Neural cell (in vitro differentiated cells): ENCODE measurements around the gene FAM131B.

Source experiments
- EZH2 ChIP-seq: fragments of 200-600, 300-800 bp; shearing (Covaris generic), sonication (generic); IDR thresholded peaks from 2 replicates; pipeline ENCODE4 v1.6.1; 2014; ENCODE audit warnings: antibody characterized with exemption, low read length, borderline replicate concordance, mild to moderate bottlenecking; ENCODE audit not compliant: insufficient read depth, poor library complexity, severe bottlenecking
- MXI1 ChIP-seq: fragments of 450-650 bp; conservative IDR thresholded peaks from 2 replicates; pipeline ENCODE4 v1.6.1; 2014; ENCODE audit warnings: antibody characterized with exemption, mild to moderate bottlenecking; ENCODE audit not compliant: poor library complexity, severe bottlenecking
- POLR2AphosphoS5 ChIP-seq: IDR thresholded peaks from 2 replicates; pipeline ENCODE4 v1.6.1; 2012
- SMC3 ChIP-seq: fragments of 450-650 bp; conservative IDR thresholded peaks from 2 replicates; pipeline ENCODE4 v1.6.1; 2014; ENCODE audit warnings: antibody characterized with exemption, mild to moderate bottlenecking, moderate library complexity; ENCODE audit not compliant: poor library complexity
- TF ChIP-seq, protein P1 (sequence below): fragments of 450-650 bp; IDR thresholded peaks from 2 replicates; pipeline ENCODE4 v1.5.1; 2014; ENCODE audit warnings: antibody characterized with exemption, mild to moderate bottlenecking, moderate library complexity; ENCODE audit not compliant: poor library complexity, severe bottlenecking

DNA sequence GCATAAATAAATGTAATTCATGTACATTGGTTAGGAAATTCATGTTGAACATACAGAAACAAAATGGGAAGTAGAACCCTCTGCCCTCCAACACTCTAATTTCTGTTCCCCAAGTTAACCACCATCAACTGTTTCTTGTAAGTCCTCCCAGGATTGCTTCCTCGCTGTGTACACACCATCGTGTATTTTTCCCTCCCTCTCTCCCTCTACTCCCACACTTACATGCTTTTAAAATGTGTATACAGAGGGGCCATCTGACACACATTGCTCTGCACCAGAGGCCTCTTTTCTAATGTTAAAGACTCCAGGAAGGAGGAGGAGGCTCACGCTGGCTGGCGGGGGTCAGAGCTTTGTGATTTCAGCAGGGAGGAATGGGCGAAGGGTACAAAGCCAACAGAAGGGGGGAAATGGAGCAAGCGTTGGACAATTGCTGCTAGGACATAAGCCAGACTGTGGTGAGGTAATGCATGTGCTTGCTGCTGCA is 48.0 kb upstream of the FAM131B start:
- TF ChIP-seq POLR2AphosphoS5 (no peak), SMC3 (no peak), MXI1 (no peak), EZH2 (no peak)
- TF ChIP-seq, protein P1, sequence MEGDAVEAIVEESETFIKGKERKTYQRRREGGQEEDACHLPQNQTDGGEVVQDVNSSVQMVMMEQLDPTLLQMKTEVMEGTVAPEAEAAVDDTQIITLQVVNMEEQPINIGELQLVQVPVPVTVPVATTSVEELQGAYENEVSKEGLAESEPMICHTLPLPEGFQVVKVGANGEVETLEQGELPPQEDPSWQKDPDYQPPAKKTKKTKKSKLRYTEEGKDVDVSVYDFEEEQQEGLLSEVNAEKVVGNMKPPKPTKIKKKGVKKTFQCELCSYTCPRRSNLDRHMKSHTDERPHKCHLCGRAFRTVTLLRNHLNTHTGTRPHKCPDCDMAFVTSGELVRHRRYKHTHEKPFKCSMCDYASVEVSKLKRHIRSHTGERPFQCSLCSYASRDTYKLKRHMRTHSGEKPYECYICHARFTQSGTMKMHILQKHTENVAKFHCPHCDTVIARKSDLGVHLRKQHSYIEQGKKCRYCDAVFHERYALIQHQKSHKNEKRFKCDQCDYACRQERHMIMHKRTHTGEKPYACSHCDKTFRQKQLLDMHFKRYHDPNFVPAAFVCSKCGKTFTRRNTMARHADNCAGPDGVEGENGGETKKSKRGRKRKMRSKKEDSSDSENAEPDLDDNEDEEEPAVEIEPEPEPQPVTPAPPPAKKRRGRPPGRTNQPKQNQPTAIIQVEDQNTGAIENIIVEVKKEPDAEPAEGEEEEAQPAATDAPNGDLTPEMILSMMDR: no peak
